Urothelium cell line (cell line): ENCODE data around the gene GNG13.
A peak's percentile ranks its signal among the peaks of the same experiment; 100 is the strongest.
"Not testable (repeated sequence)": the region's sequence is repeated elsewhere in the genome, so short reads cannot be mapped to it uniquely, and the experiment has no call there.

ENCODE experiments used
- DNase-seq: peaks from one replicate; pipeline ENCODE4 v3.0.0; 2011; ENCODE audit warnings: low spot score, mixed read lengths
- FAIRE-seq: peaks from 2 replicates; lab custom pipeline; 2011; peaks lifted over from hg19 to GRCh38; lab: Jason Lieb, UNC

Gene GNG13

GRCh38 chr16:781346-782010, 19.1 kb downstream of the GNG13 start:
- no peak for FAIRE-seq
- DNase-seq = no peak

- no peak for DNase-seq
- no peak for FAIRE-seq
These were observed 20.2 kb downstream of the GNG13 start for GRCh38 chr16:780296-780695.

GRCh38 chr16:779561-779960, 21.0 kb downstream of the GNG13 start:
- no peak for FAIRE-seq

GRCh38 chr16:778909-779527, 21.5 kb downstream of the GNG13 start:
- DNase-seq = no peak
- peak; percentile 77 for FAIRE-seq

More at GRCh38 chr16:779561-779960, 21.0 kb downstream of the GNG13 start:
- no peak for DNase-seq

GRCh38 chr16:778447-778846, 22.1 kb downstream of the GNG13 start:
- FAIRE-seq = no peak
- DNase-seq = no peak

DNA sequence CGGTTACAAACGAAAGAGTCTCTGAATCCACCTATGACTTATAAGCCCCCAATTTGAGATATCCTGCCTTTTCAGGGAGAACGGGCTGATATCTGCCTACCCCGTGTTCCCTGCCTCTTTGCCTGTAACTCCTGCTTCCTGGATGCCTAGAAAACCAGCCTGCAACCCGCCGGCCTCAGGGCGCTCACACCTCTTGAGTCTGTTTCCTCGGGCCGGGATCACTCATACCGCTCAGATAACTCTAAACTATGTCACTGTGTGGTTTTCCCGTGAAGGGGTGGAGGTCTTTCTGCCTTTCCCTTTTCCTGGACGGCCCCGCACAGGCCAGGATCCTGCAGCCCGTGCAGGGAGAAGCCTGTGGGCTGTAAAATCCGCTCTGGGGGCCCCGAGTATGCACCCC, 22.7 kb downstream of the GNG13 start:
- FAIRE-seq (no peak), DNase-seq (no peak)

GRCh38 chr16:776824-777223, 23.7 kb downstream of the GNG13 start:
- FAIRE-seq = no peak

DNA sequence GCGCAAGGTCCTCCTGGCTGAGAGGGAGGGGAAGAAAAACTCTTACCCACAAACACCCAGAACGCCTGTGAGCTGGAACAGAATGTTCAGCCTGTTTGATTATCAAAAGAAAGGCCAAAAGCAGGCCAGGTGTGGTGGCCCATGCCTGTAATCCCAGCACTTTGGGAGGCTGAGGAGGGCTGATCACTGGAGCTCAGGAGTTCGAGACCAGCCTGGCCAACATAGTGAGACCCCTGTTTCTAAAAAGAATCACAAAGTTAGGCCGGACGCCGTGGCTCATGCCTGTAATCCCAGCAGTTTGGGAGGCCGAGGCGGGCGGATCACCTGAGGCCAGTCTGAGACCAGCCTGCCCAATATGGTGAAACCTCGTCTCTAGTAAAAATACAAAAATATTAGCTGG, 24.2 kb downstream of the GNG13 start:
- not testable (repeated sequence) for DNase-seq, FAIRE-seq

More at GRCh38 chr16:776824-777223, 23.7 kb downstream of the GNG13 start:
- no peak for DNase-seq

GRCh38 chr16:775236-775796, 25.2 kb downstream of the GNG13 start:
- FAIRE-seq (no peak), DNase-seq (no peak)

- no peak for DNase-seq
- FAIRE-seq = no peak
These were observed 26.2 kb downstream of the GNG13 start for GRCh38 chr16:774086-775001.

- FAIRE-seq (no peak), DNase-seq (no peak)
These were observed 27.6 kb downstream of the GNG13 start for GRCh38 chr16:772959-773358.

GRCh38 chr16:770411-770810, 30.1 kb downstream of the GNG13 start:
- no peak for DNase-seq
- no peak for FAIRE-seq

DNA sequence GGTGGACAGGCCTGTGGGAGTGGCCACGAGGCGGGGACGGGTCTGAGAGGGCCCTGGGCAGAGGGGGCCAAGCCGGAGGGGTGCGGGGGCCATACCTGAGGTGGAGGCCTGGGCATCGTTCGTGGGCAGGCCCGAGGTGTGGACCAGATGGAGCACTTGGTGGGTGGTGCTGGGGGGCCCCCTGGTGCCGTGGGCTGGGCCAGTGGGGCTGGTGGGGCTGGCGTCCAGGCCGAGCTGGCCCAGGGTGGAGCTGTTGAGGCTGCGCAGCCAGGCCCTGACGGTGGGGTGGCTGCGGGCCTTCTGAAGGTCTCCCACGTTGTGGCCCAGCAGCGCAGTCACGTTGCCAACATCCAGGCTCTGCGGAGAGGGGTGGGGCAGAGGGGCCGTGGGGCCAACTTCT, 30.6 kb downstream of the GNG13 start:
- DNase-seq = no peak
- no peak for FAIRE-seq

- no peak for FAIRE-seq
- no peak for DNase-seq
These were observed 31.2 kb downstream of the GNG13 start for GRCh38 chr16:769184-769784.

DNA sequence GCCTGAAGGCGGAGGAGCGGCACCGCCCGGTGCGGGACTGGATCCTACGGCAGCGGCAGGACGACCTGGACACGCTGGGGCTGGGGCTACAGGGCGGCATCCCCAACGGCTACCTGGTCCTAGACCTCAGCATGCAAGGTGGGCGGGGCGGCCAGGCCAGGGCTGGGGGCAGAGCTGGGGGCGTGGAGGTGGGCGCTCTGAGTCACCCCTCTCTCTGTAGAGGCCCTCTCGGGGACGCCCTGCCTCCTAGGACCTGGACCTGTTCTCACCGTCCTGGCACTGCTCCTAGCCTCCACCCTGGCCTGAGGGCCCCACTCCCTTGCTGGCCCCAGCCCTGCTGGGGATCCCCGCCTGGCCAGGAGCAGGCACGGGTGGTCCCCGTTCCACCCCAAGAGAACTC, 32.1 kb downstream of the GNG13 start:
- DNase-seq (no peak), FAIRE-seq (no peak)

DNA sequence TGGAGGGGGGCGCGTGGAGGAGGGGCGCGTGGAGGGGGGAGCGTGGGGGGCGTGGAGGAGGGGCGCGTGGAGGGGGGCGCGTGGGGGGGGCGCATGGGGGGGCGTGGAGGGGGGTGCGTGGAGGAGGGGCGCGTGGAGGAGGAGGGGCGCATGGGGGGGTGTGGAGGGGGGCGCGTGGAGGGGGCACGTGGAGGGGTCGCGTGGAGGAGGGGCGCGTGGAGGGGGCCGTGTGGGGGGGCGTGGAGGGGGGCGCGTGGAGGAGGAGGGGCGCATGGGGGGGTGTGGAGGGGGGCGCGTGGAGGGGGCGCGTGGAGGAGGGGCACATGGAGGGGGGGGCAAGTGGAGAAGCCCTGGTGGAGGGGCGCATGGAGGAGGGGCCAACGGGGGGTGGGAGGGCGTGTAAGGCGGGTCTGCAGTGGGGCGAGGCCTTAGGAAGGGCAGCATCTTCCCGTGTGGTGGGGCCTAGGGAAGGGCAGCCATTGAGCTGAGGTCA, 32.7 kb downstream of the GNG13 start:
- no peak for FAIRE-seq

DNA sequence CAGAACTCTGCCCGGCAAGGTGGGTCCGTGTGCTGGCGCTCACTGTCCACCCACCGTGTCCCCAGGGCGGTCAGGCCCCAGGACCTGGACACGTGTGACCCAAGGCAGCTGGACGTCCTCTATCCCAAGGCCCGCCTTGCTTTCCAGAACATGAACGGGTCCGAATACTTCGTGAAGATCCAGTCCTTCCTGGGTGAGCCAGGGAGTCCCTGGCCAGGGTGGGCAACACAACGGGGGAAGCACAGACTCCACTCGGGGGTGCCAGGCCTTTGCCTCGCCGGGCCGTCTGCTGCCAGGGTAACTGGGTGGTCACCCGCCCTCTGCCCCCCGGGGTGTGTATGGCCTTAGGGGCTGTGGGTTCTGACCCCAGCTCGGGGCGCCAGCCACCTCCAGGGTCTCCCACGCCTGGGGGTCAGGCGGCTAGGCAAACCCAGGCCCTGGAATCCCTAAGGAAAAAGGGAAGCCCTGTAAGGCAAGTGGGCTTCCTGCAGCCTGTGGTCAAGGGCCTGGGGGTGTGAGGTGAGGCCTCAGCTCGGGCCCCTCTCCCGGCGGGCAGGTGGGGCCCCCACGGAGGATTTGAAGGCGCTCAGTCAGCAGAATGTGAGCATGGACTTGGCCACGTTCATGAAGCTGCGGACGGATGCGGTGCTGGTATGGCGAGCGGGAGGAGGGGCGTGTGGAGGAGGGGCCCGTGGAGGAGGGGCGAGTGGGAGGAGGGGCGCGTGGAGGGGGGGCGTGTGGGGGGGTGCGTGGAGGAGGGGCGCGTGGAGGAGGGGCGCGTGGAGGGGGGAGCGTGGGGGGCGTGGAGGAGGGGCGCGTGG, 33.5 kb downstream of the GNG13 start:
- FAIRE-seq (no peak), DNase-seq (no peak)

More for the DNA sequence above, 32.7 kb downstream of the GNG13 start:
- DNase-seq = no peak

DNA sequence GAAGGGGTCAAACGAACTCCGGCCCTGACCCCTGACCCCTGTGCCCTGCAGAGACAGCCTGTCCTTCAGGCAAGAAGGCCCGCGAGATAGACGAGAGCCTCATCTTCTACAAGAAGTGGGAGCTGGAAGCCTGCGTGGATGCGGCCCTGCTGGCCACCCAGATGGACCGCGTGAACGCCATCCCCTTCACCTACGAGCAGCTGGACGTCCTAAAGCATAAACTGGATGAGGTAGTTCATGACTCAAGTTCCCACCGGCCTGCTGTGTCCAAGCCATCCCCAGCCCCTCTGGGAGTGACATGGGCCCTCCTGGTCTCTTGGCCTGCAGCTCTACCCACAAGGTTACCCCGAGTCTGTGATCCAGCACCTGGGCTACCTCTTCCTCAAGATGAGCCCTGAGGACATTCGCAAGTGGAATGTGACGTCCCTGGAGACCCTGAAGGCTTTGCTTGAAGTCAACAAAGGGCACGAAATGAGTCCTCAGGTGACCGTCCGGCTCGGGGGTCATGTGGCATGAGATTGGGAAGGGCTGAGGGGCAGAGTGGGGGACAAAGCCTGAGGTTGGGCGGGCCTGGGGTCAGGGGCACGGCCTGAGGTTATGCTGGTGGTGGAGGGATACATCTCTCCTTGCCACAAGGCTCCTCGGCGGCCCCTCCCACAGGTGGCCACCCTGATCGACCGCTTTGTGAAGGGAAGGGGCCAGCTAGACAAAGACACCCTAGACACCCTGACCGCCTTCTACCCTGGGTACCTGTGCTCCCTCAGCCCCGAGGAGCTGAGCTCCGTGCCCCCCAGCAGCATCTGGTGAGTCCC, 34.3 kb downstream of the GNG13 start:
- FAIRE-seq (no peak), DNase-seq (no peak)

GRCh38 chr16:765488-765865, 35.1 kb downstream of the GNG13 start:
- DNase-seq (no peak), FAIRE-seq (no peak)
